CD14-positive monocyte (primary cell): Measurements from ENCODE around the gene BCDIN3D. TPM values are rescaled to one million over a fixed set of nuclear protein-coding genes. Genes with fewer than 3 reads are reported as not detected.

Experiments used
- DNase-seq, 3 donors: peaks; one replicate each; pipeline ENCODE4 v3.0.0-alpha.2; 2011 to 2022
- H2AFZ ChIP-seq: 2 replicates; pipeline ENCODE4 v1.6.0; 2012; ENCODE audit warnings: mild to moderate bottlenecking, low read depth, low read length, inconsistent platforms; ENCODE audit not compliant: insufficient read depth, poor library complexity, severe bottlenecking
- H3K27ac ChIP-seq, 2 donors: 1 replicate in 1 of 2; 2 replicates in 1 of 2; pipeline ENCODE4 v1.5.1; 2012 to 2013; ENCODE audit warnings: low read length in 2 of 2, control low read depth in 1 of 2, inconsistent platforms in 1 of 2, low read depth in 1 of 2, mild to moderate bottlenecking in 1 of 2
- H3K27me3 ChIP-seq, 2 donors: one replicate each; pipeline versions ENCODE4 v1.6.0 to v1.6.1; 2011 to 2013; ENCODE audit warnings: low read length in 2 of 2; ENCODE audit not compliant: control insufficient read depth in 2 of 2, insufficient read depth in 2 of 2
- H3K36me3 ChIP-seq, 2 donors: replicated peaks in 1 of 2; 1 replicate in 1 of 2; 2 replicates in 1 of 2; pipeline versions ENCODE4 v1.5.1 to v1.6.1; 2012 to 2013; ENCODE audit warnings: low read length in 2 of 2, control low read depth in 1 of 2, inconsistent platforms in 1 of 2, mild to moderate bottlenecking in 1 of 2; ENCODE audit not compliant: insufficient read depth in 2 of 2, control insufficient read depth in 1 of 2
- H3K4me1 ChIP-seq, 2 donors: 1 replicate in 1 of 2; 2 replicates in 1 of 2; pipeline versions ENCODE4 v1.5.1 to v1.6.1; 2012 to 2013; ENCODE audit warnings: low read length in 2 of 2, control low read depth in 1 of 2, inconsistent platforms in 1 of 2, mild to moderate bottlenecking in 1 of 2, moderate library complexity in 1 of 2; ENCODE audit not compliant: insufficient read depth in 2 of 2, control insufficient read depth in 1 of 2
- H3K4me2 ChIP-seq: replicated peaks from 2 replicates; pipeline ENCODE3; 2012; ENCODE audit warnings: low read length, moderate library complexity, mild to moderate bottlenecking; ENCODE audit not compliant: poor library complexity, severe bottlenecking; ENCODE audit errors: extremely low read depth
- H3K4me3 ChIP-seq, 3 experiments: fragments of 200-600 bp in 1 of 3; sonication (generic) in 1 of 3; replicated peaks in 1 of 3; 1 replicate in 2 of 3; 2 replicates in 1 of 3; pipeline ENCODE4 v1.5.1; 2011 to 2013; ENCODE audit warnings: low read length in 3 of 3, mild to moderate bottlenecking in 3 of 3, control low read depth in 2 of 3, low read depth in 2 of 3, inconsistent platforms in 1 of 3, moderate library complexity in 1 of 3
- H3K79me2 ChIP-seq: 2 replicates; pipeline ENCODE4 v1.6.0; 2012; ENCODE audit warnings: mild to moderate bottlenecking, control low read depth, inconsistent platforms, low read length, moderate library complexity; ENCODE audit not compliant: insufficient read depth
- H3K9ac ChIP-seq: 2 replicates; pipeline ENCODE4 v1.6.0; 2017; ENCODE audit warnings: low read length, mild to moderate bottlenecking; ENCODE audit not compliant: insufficient read depth, poor library complexity, severe bottlenecking
- H3K9me3 ChIP-seq, 2 donors: replicated peaks in 1 of 2; 1 replicate in 1 of 2; 2 replicates in 1 of 2; pipeline versions ENCODE4 v1.5.1 to v1.6.1; 2012 to 2013; ENCODE audit warnings: low read length in 2 of 2, control low read depth in 1 of 2; ENCODE audit not compliant: control insufficient read depth in 1 of 2, insufficient read depth in 1 of 2
- H4K20me1 ChIP-seq: 2 replicates; pipeline ENCODE4 v1.6.0; 2012; ENCODE audit warnings: mild to moderate bottlenecking, low read length, control low read depth, moderate library complexity; ENCODE audit not compliant: insufficient read depth
- H3K27ac Mint-ChIP-seq, 7 donors: one replicate each; pipeline ENCODE4 v1.8.0; 2020; ENCODE audit warnings: mild to moderate bottlenecking in 7 of 7, mixed read lengths in 7 of 7, moderate library complexity in 6 of 7, inconsistent platforms in 2 of 7
- H3K27me3 Mint-ChIP-seq, 3 donors: one replicate each; pipeline ENCODE4 v1.8.0; 2021 to 2022; ENCODE audit warnings: low read depth in 3 of 3, mild to moderate bottlenecking in 3 of 3, mixed read lengths in 3 of 3, moderate library complexity in 3 of 3, inconsistent platforms in 1 of 3
- H3K36me3 Mint-ChIP-seq, 2 donors: one replicate each; pipeline ENCODE4 v1.8.0; 2020; ENCODE audit warnings: mixed read lengths in 2 of 2, inconsistent platforms in 1 of 2, mild to moderate bottlenecking in 1 of 2
- H3K4me1 Mint-ChIP-seq: one replicate; pipeline ENCODE4 v1.8.0; 2020; ENCODE audit warnings: mild to moderate bottlenecking, mixed read lengths
- H3K4me3 Mint-ChIP-seq, 2 donors: one replicate each; pipeline ENCODE4 v1.8.0; 2020; ENCODE audit warnings: mild to moderate bottlenecking in 2 of 2, mixed read lengths in 2 of 2, moderate library complexity in 1 of 2
- H3K9me3 Mint-ChIP-seq, 7 donors: one replicate each; pipeline ENCODE4 v1.8.0; 2020 to 2022; ENCODE audit warnings: mixed read lengths in 7 of 7, mild to moderate bottlenecking in 6 of 7, moderate library complexity in 6 of 7, inconsistent platforms in 2 of 7
- WGBS: methylation state at CpG from one replicate; pipeline ENCODE4 v1.1.5; 2013; ENCODE audit warnings: missing lambda C conversion rate; ENCODE audit not compliant: insufficient coverage; 5-methylcytosine and 5-hydroxymethylcytosine counted together
- intact Hi-C, 2 donors: fragments of 100-400 bp; cut with micrococcal nuclease; formaldehyde crosslinking; loops; one replicate each; pipeline versions ENCODE4 v1.15.0 to v1.15.1; 2023
- polyA plus RNA-seq, 3 donors: library from polyadenylated mRNA; depleted of rRNA in 1 of 3; unstranded in 2 of 3; stranded (reverse) in 1 of 3; fragments of 300-500 nt in 2 of 3; fragments of >200 nt in 1 of 3; fragmentation: Illumina TruSeq in 2 of 3; gene quantifications; 1 replicate in 2 of 3; 2 replicates in 1 of 3; pipeline ENCODE4 v1.2.3, GENCODE V29; 2012 to 2021
- TF ChIP-seq, protein P1 (sequence below): fragments of 200-600 bp; IDR thresholded peaks from one replicate; pipeline ENCODE4 v1.8.0; 2022; ENCODE audit warnings: antibody characterized with exemption, mild to moderate bottlenecking

The BCDIN3D gene
- polyA plus RNA-seq, 3 donors, result 0.71 to 1.2 (median 1.0) TPM

DNA sequence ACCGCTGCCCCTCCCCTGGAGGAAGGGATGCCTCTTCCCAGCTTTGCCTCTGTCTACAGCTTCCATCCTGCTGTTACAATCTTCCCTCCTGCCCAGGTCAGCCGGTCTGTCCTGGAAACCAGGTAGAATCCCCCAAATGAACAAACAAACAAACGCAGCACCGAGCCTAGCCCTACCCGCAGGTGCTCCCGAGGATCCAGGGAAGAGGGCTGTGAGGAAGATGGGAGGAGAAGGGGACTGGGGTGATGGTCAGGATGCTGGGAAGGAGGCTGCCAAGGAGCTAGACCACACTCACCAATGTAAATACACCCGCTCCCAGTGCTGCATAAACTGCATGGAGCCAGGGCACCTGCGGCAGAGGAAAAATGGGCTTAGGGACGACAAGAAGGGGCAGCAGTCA lies 44.2 kb upstream of the BCDIN3D start:
- Histone ChIP-seq H3K27me3 (no peaks in the 10 kb centered on the region), H4K20me1 (no peaks in the 10 kb centered on the region), H3K79me2 (no peaks in the 10 kb centered on the region), H3K36me3 (no peaks in the 10 kb centered on the region), H2AFZ (no peak overlapping the region), H3K4me3 (no peak overlapping the region), H3K9me3 (no peaks in the 10 kb centered on the region), H3K27ac (no peak overlapping the region), H3K4me2 (no peak overlapping the region), H3K9ac (no peak overlapping the region), H3K4me1 (no peaks in the 10 kb centered on the region)
- Mint-ChIP-seq H3K4me1 (no peaks in the 10 kb centered on the region), H3K27me3 (peaks cover 17 to 28% (median 23%) of the 10 kb centered on the region in 3 donors), H3K36me3 (no peaks in the 10 kb centered on the region), H3K27ac (peak overlapping the region in 2 of 7 donors; percentile 14 to 15), H3K4me3 (no peak overlapping the region), H3K9me3 (no peaks in the 10 kb centered on the region)
- WGBS, result 89% methylated on average over 4 of the region's 9 CpGs
- intact Hi-C loops, result no loop called here
- TF ChIP-seq, protein P1, sequence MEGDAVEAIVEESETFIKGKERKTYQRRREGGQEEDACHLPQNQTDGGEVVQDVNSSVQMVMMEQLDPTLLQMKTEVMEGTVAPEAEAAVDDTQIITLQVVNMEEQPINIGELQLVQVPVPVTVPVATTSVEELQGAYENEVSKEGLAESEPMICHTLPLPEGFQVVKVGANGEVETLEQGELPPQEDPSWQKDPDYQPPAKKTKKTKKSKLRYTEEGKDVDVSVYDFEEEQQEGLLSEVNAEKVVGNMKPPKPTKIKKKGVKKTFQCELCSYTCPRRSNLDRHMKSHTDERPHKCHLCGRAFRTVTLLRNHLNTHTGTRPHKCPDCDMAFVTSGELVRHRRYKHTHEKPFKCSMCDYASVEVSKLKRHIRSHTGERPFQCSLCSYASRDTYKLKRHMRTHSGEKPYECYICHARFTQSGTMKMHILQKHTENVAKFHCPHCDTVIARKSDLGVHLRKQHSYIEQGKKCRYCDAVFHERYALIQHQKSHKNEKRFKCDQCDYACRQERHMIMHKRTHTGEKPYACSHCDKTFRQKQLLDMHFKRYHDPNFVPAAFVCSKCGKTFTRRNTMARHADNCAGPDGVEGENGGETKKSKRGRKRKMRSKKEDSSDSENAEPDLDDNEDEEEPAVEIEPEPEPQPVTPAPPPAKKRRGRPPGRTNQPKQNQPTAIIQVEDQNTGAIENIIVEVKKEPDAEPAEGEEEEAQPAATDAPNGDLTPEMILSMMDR, result no peak
- DNase-seq, result no peak

DNA sequence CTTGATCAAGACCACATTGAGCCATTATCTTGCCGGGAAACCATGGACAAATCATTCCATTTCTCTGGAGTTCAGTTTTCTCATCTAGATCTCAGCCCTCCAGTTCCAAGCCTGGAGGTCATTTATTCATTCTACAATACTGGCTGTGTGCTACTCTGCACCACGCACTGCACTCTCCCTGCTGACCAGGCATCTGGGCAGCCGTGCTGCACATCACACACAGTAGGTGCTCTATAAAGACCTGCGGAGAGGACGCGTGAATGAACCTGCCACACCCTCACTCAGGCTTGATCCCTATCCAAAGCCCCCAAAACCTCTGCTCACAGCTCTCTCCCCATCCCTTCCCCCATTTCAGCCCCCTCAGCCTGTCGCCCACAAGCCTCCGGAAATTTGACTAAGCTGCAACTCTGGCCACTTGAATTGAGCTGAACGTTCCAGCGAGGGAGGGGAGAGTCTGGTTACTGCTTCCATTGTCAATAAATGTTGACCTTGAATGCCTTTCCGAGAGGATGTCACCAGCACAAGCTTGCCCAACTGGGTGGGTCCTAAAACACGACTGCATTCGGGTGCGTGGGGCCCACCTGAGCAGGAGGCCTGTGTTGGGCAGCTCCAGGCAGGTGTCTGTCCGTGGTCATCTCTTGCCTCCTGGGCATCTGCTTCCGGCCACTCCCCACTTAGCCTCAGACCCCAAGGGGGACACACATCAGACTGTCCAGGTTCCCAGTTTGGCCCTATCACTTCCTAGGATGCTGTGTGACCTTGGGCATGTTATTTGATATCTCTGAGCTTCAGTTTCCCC lies 43.0 kb upstream of the BCDIN3D start:
- peaks cover 17 to 25% (median 19%) of the 10 kb centered on the region in 3 donors for H3K27me3 Mint-ChIP-seq

More for the DNA sequence above, 43.0 kb upstream of the BCDIN3D start:
- Mint-ChIP-seq H3K4me1 (no peaks in the 10 kb centered on the region), H3K9me3 (no peaks in the 10 kb centered on the region), H3K36me3 (no peaks in the 10 kb centered on the region), H3K27ac (no peak overlapping the region), H3K4me3 (no peak overlapping the region)
- WGBS, result 73% methylated on average over 14 of the region's 16 CpGs
- TF ChIP-seq, protein P1, result no peak
- intact Hi-C loops, result no loop called here
- H3K4me3 ChIP-seq, result no peak overlapping the region
- no peaks in the 10 kb centered on the region for H3K79me2 ChIP-seq
- H3K9ac ChIP-seq, result no peak overlapping the region
- H3K36me3 ChIP-seq, result no peaks in the 10 kb centered on the region
- no peak for DNase-seq
- no peaks in the 10 kb centered on the region for H4K20me1 ChIP-seq
- H3K4me2 ChIP-seq, result no peak overlapping the region
- no peaks in the 10 kb centered on the region for H3K27me3 ChIP-seq
- no peaks in the 10 kb centered on the region for H3K9me3 ChIP-seq
- no peak overlapping the region for H3K27ac ChIP-seq
- no peaks in the 10 kb centered on the region for H3K4me1 ChIP-seq
- no peak overlapping the region for H2AFZ ChIP-seq
